H9 (cell line): ENCODE measurements around the gene ABCA7. TPM values are rescaled to one million over a fixed set of nuclear protein-coding genes. Genes with fewer than 3 reads are reported as not detected.

Experiments used
- DNase-seq: peaks from one replicate; pipeline ENCODE4 v3.0.0-alpha.2; 2017
- H2AFZ ChIP-seq: one replicate; pipeline ENCODE4 v1.6.1; 2013; ENCODE audit warnings: mild to moderate bottlenecking, low read length, control low read depth, moderate library complexity
- H2AK5ac ChIP-seq: 2 replicates; pipeline ENCODE4 v1.6.1; 2013; ENCODE audit warnings: low read length, control low read depth, mixed read lengths; ENCODE audit not compliant: insufficient read length
- H2BK120ac ChIP-seq: one replicate; pipeline ENCODE4 v1.6.1; 2013; ENCODE audit warnings: low read depth, mild to moderate bottlenecking, low read length, control low read depth, inconsistent platforms; ENCODE audit not compliant: poor library complexity, severe bottlenecking
- H2BK12ac ChIP-seq: 2 replicates; pipeline ENCODE4 v1.6.1; 2013; ENCODE audit warnings: low read length, control low read depth, mixed read lengths, low read depth; ENCODE audit not compliant: insufficient read length
- H2BK15ac ChIP-seq: 2 replicates; pipeline ENCODE4 v1.6.1; 2013; ENCODE audit warnings: low read depth, low read length, control low read depth
- H2BK20ac ChIP-seq: one replicate; pipeline ENCODE4 v1.6.1; 2013; ENCODE audit warnings: low read depth, mild to moderate bottlenecking, low read length, control low read depth, inconsistent platforms; ENCODE audit not compliant: poor library complexity, severe bottlenecking
- H2BK5ac ChIP-seq: 2 replicates; pipeline ENCODE4 v1.6.1; 2013; ENCODE audit warnings: low read length, control low read depth, mixed read lengths; ENCODE audit not compliant: insufficient read length
- H3K14ac ChIP-seq: 2 replicates; pipeline ENCODE4 v1.6.1; 2013; ENCODE audit warnings: low read length, control low read depth; ENCODE audit not compliant: insufficient read depth
- H3K18ac ChIP-seq: 2 replicates; pipeline ENCODE4 v1.6.1; 2013; ENCODE audit warnings: low read depth, mild to moderate bottlenecking, mixed read lengths, low read length, control low read depth; ENCODE audit not compliant: insufficient read length
- H3K23ac ChIP-seq: 2 replicates; pipeline ENCODE4 v1.6.1; 2013; ENCODE audit warnings: low read length, control low read depth, mixed read lengths, low read depth; ENCODE audit not compliant: insufficient read length
- H3K23me2 ChIP-seq: 2 replicates; pipeline ENCODE4 v1.6.1; 2013; ENCODE audit warnings: low read depth, mild to moderate bottlenecking, mixed read lengths, low read length, control low read depth; ENCODE audit not compliant: insufficient read length, poor library complexity, severe bottlenecking
- H3K27ac ChIP-seq: 2 replicates; pipeline ENCODE4 v1.5.1; 2013; ENCODE audit warnings: low read length, control low read depth, mixed read lengths, low read depth; ENCODE audit not compliant: insufficient read length
- H3K27me3 ChIP-seq: 2 replicates; pipeline ENCODE4 v1.6.1; 2013; ENCODE audit warnings: low read length, control low read depth, inconsistent platforms; ENCODE audit not compliant: insufficient read depth
- H3K4ac ChIP-seq: 2 replicates; pipeline ENCODE4 v1.6.1; 2013; ENCODE audit warnings: low read depth, mild to moderate bottlenecking, control low read depth, inconsistent platforms, low read length, moderate library complexity
- H3K4me1 ChIP-seq: 2 replicates; pipeline ENCODE4 v1.6.1; 2013; ENCODE audit warnings: low read length, control low read depth, inconsistent platforms; ENCODE audit not compliant: insufficient read depth
- H3K4me2 ChIP-seq: 2 replicates; pipeline ENCODE4 v1.6.1; 2013; ENCODE audit warnings: low read length, control low read depth, mixed read lengths; ENCODE audit not compliant: insufficient read length, insufficient read depth
- H3K56ac ChIP-seq: 2 replicates; pipeline ENCODE4 v1.6.1; 2013; ENCODE audit warnings: low read depth, mild to moderate bottlenecking, mixed read lengths, low read length, control low read depth; ENCODE audit not compliant: insufficient read length
- H3K79me1 ChIP-seq: 2 replicates; pipeline ENCODE4 v1.6.1; 2013; ENCODE audit warnings: low read depth, mild to moderate bottlenecking, moderate library complexity, low read length, control low read depth, inconsistent platforms; ENCODE audit not compliant: insufficient read depth, poor library complexity, severe bottlenecking
- H3K79me2 ChIP-seq: 2 replicates; pipeline ENCODE4 v1.6.1; 2013; ENCODE audit warnings: low read length, control low read depth, inconsistent platforms; ENCODE audit not compliant: insufficient read depth
- H3K9ac ChIP-seq: 2 replicates; pipeline ENCODE4 v1.6.1; 2013; ENCODE audit warnings: low read length, control low read depth, mixed read lengths; ENCODE audit not compliant: insufficient read length; ENCODE audit errors: extremely low read depth
- H3K9me3 ChIP-seq: one replicate; pipeline ENCODE4 v1.6.1; 2013; ENCODE audit warnings: low read depth, low read length, inconsistent platforms; ENCODE audit not compliant: control insufficient read depth
- H3T11ph ChIP-seq: one replicate; pipeline ENCODE4 v1.6.1; 2013; ENCODE audit warnings: mild to moderate bottlenecking, low read length, control low read depth, inconsistent platforms
- H4K20me1 ChIP-seq: one replicate; pipeline ENCODE4 v1.6.1; 2013; ENCODE audit not compliant: control insufficient read depth, insufficient read length, insufficient read depth
- H4K5ac ChIP-seq: 2 replicates; pipeline ENCODE4 v1.6.1; 2013; ENCODE audit warnings: low read depth, mild to moderate bottlenecking, mixed read lengths, low read length, control low read depth; ENCODE audit not compliant: insufficient read length
- H4K8ac ChIP-seq: replicated peaks from 2 replicates; pipeline ENCODE4 v1.6.1; 2013; ENCODE audit warnings: low read length, control low read depth, mixed read lengths, low read depth; ENCODE audit not compliant: insufficient read length
- H4K91ac ChIP-seq: 2 replicates; pipeline ENCODE4 v1.6.1; 2013; ENCODE audit warnings: low read depth, mild to moderate bottlenecking, moderate library complexity, mixed read lengths, low read length, control low read depth; ENCODE audit not compliant: insufficient read length
- H3K27ac Mint-ChIP-seq, 3 experiments: 2 replicates in 2 of 3; 3 replicates in 1 of 3; pipeline ENCODE4 v1.8.0; 2020 to 2021; ENCODE audit warnings: mixed read lengths in 3 of 3, mild to moderate bottlenecking in 1 of 3, moderate library complexity in 1 of 3
- H3K27me3 Mint-ChIP-seq: 2 replicates; pipeline ENCODE4 v1.8.0; 2021; ENCODE audit warnings: low read depth, mild to moderate bottlenecking, moderate library complexity, mixed read lengths
- H3K36me3 Mint-ChIP-seq, 3 experiments: 2 replicates in 2 of 3; 3 replicates in 1 of 3; pipeline ENCODE4 v1.8.0; 2020 to 2021; ENCODE audit warnings: low read depth in 3 of 3, mixed read lengths in 3 of 3; ENCODE audit not compliant: insufficient read depth in 1 of 3
- H3K4me1 Mint-ChIP-seq, 2 experiments: 2 replicates each; pipeline ENCODE4 v1.8.0; 2020; ENCODE audit warnings: mixed read lengths in 2 of 2
- H3K4me3 Mint-ChIP-seq, 2 experiments: 2 replicates in 1 of 2; 3 replicates in 1 of 2; pipeline ENCODE4 v1.8.0; 2020 to 2021; ENCODE audit warnings: mild to moderate bottlenecking in 2 of 2, mixed read lengths in 2 of 2, moderate library complexity in 1 of 2
- H3K9me3 Mint-ChIP-seq, 2 experiments: 2 replicates in 1 of 2; 3 replicates in 1 of 2; pipeline ENCODE4 v1.8.0; 2020; ENCODE audit warnings: mild to moderate bottlenecking in 2 of 2, mixed read lengths in 2 of 2, moderate library complexity in 1 of 2
- WGBS: extraction: QIAGEN DNeasy Blood & Tissue Kit; methylation state at CpG from one replicate; pipeline ENCODE4 v1.1.7; 2013; ENCODE audit warnings: missing lambda C conversion rate, low lambda C conversion rate, mixed read lengths; ENCODE audit not compliant: insufficient read length; ENCODE audit errors: extremely low coverage; 5-methylcytosine and 5-hydroxymethylcytosine counted together
- total RNA-seq: library from RNA; stranded (reverse); gene quantifications from 2 replicates; pipeline ENCODE4 v1.2.1, GENCODE V29; 2021
- TF ChIP-seq, protein P1 (sequence below): fragments of 200-600 bp; sonication (generic); conservative IDR thresholded peaks from 3 replicates; pipeline ENCODE4 v1.8.0; 2021; ENCODE audit warnings: antibody characterized with exemption, mild to moderate bottlenecking

Gene ABCA7
- total RNA-seq, 1 experiment from 2014 or later = 34.6 TPM

DNA sequence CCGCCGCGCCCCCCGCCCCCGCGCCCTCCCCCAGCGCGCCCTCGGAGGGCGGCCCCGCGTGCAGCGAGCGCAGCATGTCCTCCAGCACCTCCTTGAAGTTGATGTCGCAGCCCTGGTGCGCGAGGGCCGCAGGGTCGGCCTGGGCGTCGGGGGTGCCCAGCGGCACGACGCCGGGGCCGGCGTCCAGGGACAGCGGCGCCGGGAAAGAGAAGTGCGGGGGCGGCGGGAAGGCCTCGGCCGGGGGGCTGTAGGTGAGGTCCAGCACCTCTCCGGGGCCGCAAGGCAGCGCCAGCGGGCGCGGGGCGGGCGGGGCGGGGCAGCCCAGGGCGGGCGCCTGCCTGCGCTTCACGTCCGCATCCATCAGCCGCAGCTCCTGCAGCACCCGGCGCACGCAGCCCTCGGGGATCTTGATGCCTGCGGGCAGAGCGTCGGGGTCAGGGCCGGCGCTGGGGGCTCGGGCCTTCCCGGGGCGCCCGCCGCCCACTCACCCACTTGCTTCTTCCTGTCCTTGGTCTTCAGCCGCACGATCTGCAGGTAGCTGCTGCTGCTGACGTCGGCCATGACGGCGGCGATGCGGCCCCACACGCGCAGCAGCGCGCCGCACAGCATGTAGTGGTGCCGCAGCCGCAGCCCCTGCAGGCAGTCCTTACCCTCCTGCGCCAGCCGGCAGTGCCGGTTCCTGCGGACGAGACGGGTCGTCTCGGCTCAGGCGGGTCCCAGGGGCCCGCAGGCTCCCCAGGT is 68.6 kb downstream of the ABCA7 start:
- H3K4me1 ChIP-seq = no peaks in the 10 kb centered on the region
- Mint-ChIP-seq H3K27ac (no peak overlapping the region), H3K4me3 (no peak overlapping the region)

More for the DNA sequence above, 68.6 kb downstream of the ABCA7 start:
- Histone ChIP-seq H4K91ac (no peak overlapping the region), H2AFZ (no peak overlapping the region), H3T11ph (no peak overlapping the region), H2AK5ac (no peak overlapping the region), H3K18ac (no peak overlapping the region), H3K23ac (no peak overlapping the region), H2BK120ac (no peak overlapping the region), H3K4me2 (no peak overlapping the region), H3K23me2 (no peaks in the 10 kb centered on the region), H4K20me1 (no peaks in the 10 kb centered on the region), H2BK20ac (no peak overlapping the region), H2BK12ac (no peak overlapping the region), H2BK15ac (no peak overlapping the region), H3K56ac (no peak overlapping the region), H3K9me3 (no peaks in the 10 kb centered on the region), H3K79me1 (no peaks in the 10 kb centered on the region), H3K4ac (no peak overlapping the region), H3K27ac (no peak overlapping the region), H3K9ac (no peak overlapping the region), H3K14ac (no peak overlapping the region), H3K27me3 (no peaks in the 10 kb centered on the region), H3K79me2 (no peaks in the 10 kb centered on the region; the same call in 1 of the 2 replicates), H2BK5ac (no peak overlapping the region), H4K5ac (no peak overlapping the region), H4K8ac (no peak overlapping the region)
- no peak for DNase-seq
- peaks cover 0 to 19% (median 7%) of the 10 kb centered on the region in 3 experiments; a peak in 3 of 7 replicates for H3K36me3 Mint-ChIP-seq
- H3K4me1 Mint-ChIP-seq = peaks cover 2 to 13% of the 10 kb centered on the region in 2 experiments; a peak in 3 of 4 replicates
- TF ChIP-seq, protein P1, sequence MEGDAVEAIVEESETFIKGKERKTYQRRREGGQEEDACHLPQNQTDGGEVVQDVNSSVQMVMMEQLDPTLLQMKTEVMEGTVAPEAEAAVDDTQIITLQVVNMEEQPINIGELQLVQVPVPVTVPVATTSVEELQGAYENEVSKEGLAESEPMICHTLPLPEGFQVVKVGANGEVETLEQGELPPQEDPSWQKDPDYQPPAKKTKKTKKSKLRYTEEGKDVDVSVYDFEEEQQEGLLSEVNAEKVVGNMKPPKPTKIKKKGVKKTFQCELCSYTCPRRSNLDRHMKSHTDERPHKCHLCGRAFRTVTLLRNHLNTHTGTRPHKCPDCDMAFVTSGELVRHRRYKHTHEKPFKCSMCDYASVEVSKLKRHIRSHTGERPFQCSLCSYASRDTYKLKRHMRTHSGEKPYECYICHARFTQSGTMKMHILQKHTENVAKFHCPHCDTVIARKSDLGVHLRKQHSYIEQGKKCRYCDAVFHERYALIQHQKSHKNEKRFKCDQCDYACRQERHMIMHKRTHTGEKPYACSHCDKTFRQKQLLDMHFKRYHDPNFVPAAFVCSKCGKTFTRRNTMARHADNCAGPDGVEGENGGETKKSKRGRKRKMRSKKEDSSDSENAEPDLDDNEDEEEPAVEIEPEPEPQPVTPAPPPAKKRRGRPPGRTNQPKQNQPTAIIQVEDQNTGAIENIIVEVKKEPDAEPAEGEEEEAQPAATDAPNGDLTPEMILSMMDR = no peak
- H3K27me3 Mint-ChIP-seq = peaks cover 2% of the 10 kb centered on the region
- no CpG with 5 or more reads among the region's 89 CpGs for WGBS
- H3K9me3 Mint-ChIP-seq = no peaks in the 10 kb centered on the region
